NT2/D1 (cell line): Measurements from ENCODE around the gene ALDH3B2.

Experiments
- DNase-seq: peaks from one replicate; pipeline ENCODE4 v3.0.0-alpha.2; 2011; ENCODE audit warnings: low read depth, low spot score
- H3K27me3 ChIP-seq: 2 replicates; pipeline ENCODE4 v1.6.0; 2011; ENCODE audit warnings: mild to moderate bottlenecking; ENCODE audit not compliant: insufficient read length, insufficient read depth
- H3K36me3 ChIP-seq: 2 replicates; pipeline ENCODE4 v1.6.1; 2011; ENCODE audit warnings: mild to moderate bottlenecking, low read length, mixed read lengths; ENCODE audit not compliant: insufficient read depth, insufficient read length
- H3K4me1 ChIP-seq: 2 replicates; pipeline ENCODE4 v1.5.1; 2011; ENCODE audit not compliant: insufficient read depth, insufficient read length
- H3K4me3 ChIP-seq: 2 replicates; pipeline ENCODE4 v1.5.1; 2011; ENCODE audit warnings: low read depth; ENCODE audit not compliant: insufficient read length
- H3K9ac ChIP-seq: 2 replicates; pipeline ENCODE4 v1.6.0; 2011; ENCODE audit warnings: low read depth; ENCODE audit not compliant: insufficient read length
- H3K9me3 ChIP-seq: 2 replicates; pipeline ENCODE4 v1.5.1; 2011; ENCODE audit warnings: mild to moderate bottlenecking, low read length; ENCODE audit not compliant: insufficient read depth
- SUZ12 ChIP-seq: IDR thresholded peaks from 2 replicates; pipeline ENCODE4 v1.6.1; 2011; ENCODE audit not compliant: insufficient read length, insufficient read depth; ENCODE audit errors: extremely low read depth
- YY1 ChIP-seq: IDR thresholded peaks from 2 replicates; pipeline ENCODE4 v1.6.1; 2011; ENCODE audit not compliant: insufficient read length, insufficient read depth
- ZNF274 ChIP-seq: IDR thresholded peaks from 2 replicates; pipeline ENCODE4 v1.6.1; 2011; ENCODE audit warnings: mild to moderate bottlenecking, low read depth, low read length

The ALDH3B2 gene

DNA sequence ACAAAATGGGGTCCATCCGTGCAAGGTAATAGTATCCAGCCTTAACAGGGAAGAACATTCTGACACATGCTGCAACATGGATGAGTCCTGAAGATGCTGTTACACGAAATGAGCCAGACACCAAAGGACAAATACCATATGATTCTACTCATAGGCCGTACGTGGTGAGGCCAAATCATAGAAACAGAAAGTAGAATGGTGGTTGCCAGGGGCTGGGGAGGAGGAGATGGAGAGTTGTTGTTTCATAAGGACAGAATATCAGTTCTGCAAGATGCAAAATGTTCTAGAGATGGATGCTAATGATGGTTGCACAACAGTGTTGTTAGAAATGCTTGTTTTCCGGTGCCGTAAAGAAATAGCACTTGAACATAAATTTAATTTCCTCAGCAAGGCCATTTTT lies 37.5 kb downstream of the ALDH3B2 start:
- Histone ChIP-seq H3K36me3 (no peaks in the 10 kb centered on the region), H3K27me3 (peaks cover 31% of the 10 kb centered on the region), H3K9me3 (no peaks in the 10 kb centered on the region; the same call in 1 of the 2 replicates), H3K9ac (no peak overlapping the region), H3K4me3 (no peak overlapping the region), H3K4me1 (peaks cover 15% of the 10 kb centered on the region)
- DNase-seq: no peak
- TF ChIP-seq SUZ12 (no peak), ZNF274 (no peak), YY1 (no peak)

DNA sequence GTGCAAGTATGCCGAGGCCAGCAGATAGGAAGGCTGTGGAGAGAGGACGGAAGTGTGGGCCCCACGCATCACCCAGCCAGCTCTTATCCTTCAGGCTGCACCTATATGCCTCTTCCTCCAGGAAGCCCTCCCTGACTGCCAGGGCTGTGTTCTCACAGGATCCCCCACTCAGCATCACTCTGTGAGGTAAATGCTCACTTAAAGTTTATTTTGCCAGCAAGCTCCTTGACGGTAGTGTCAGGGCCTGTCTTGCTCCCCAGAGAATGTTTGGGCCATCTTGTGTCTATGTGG lies 39.2 kb downstream of the ALDH3B2 start:
- Histone ChIP-seq H3K9ac (no peak overlapping the region), H3K4me1 (peaks cover 25% of the 10 kb centered on the region), H3K36me3 (no peaks in the 10 kb centered on the region), H3K27me3 (peaks cover 13% of the 10 kb centered on the region), H3K9me3 (no peaks in the 10 kb centered on the region; the same call in 1 of the 2 replicates), H3K4me3 (no peak overlapping the region)
- no peak for DNase-seq
- TF ChIP-seq YY1 (no peak), SUZ12 (no peak), ZNF274 (no peak)

DNA sequence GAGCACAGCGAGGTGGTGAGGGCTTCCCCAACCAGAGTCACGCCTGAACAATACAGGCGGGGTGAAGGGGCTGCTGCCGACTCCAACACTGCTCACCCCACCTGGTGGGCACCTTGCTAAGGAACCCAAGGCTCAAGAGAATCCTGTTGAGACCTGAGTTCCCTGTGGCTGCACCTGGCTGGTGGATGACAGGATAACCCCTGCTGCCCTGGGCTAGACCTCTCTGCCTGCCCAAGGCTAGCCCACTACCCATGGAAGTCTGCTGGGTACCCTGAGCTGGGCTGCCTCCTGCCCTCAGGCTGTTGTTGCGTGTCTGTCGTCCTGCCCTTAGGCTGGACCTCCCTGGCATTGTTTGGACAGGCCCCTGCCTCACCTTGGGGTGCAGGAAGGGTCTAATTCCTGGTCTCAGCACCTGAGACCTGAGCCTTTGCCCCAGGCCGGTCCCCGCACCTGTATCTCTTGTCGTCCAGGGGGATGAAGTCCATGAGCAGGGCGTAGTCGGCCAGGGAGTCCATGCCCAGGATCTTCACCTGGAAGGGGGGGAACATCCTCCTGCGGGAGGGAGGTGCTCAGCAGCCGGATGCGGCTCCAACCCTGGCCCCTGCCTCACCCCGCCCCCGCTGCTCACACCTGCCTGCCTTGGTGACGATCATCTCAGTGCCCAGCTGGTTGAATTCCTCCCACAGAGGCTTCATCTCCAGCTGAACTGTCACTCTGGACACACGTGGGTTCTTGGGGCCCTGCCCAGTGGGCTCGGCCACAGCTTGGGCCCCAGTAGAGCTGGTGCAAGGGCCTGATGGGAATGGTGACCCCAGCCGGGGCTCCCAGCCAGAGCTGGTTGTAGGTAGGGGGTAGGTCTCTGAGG lies 39.8 kb downstream of the ALDH3B2 start:
- Histone ChIP-seq H3K9ac (peak overlapping the region; percentile 45), H3K27me3 (peaks cover 8% of the 10 kb centered on the region), H3K36me3 (no peaks in the 10 kb centered on the region), H3K9me3 (no peaks in the 10 kb centered on the region), H3K4me3 (no peak overlapping the region), H3K4me1 (peaks cover 22% of the 10 kb centered on the region)
- TF ChIP-seq YY1: no peak
- TF ChIP-seq SUZ12: no peak
- no peak for TF ChIP-seq ZNF274
- no peak for DNase-seq

DNA sequence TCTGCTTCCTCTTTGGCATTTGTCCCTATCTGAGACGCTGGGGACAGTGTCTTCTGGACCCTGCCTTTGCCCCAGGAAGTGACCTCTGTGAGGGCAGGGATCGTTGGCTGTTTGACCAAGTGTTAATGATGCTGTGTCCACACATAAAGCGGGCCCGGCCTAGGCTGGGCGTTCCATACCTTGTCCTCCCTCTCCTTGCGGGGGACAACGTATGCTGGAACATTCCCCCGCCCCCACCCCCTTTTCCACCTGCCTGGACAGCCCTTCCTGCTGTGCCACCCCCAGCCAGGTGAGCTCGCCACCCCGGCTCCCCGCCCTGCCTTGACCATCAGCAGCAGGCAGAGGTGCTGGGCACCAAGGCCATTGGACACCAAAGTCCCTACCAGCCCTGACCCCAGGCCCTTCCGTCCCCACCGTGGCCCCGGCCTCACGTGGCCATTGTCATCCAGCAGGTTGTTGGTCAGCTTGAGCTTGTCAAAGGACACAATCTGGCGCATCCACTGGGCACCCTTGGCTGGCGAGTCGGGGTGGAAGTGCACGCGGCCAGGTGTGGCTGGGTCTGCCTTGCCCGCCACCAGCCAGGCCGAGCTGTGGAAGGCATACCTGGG lies 40.6 kb downstream of the ALDH3B2 start:
- TF ChIP-seq SUZ12 (no peak), ZNF274 (no peak), YY1 (no peak)
- Histone ChIP-seq H3K9ac (peak overlapping the region; percentile 45), H3K9me3 (no peaks in the 10 kb centered on the region), H3K4me1 (peaks cover 19% of the 10 kb centered on the region), H3K36me3 (no peaks in the 10 kb centered on the region), H3K4me3 (no peak overlapping the region), H3K27me3 (peaks cover under 1% of the 10 kb centered on the region)
- no peak for DNase-seq

DNA sequence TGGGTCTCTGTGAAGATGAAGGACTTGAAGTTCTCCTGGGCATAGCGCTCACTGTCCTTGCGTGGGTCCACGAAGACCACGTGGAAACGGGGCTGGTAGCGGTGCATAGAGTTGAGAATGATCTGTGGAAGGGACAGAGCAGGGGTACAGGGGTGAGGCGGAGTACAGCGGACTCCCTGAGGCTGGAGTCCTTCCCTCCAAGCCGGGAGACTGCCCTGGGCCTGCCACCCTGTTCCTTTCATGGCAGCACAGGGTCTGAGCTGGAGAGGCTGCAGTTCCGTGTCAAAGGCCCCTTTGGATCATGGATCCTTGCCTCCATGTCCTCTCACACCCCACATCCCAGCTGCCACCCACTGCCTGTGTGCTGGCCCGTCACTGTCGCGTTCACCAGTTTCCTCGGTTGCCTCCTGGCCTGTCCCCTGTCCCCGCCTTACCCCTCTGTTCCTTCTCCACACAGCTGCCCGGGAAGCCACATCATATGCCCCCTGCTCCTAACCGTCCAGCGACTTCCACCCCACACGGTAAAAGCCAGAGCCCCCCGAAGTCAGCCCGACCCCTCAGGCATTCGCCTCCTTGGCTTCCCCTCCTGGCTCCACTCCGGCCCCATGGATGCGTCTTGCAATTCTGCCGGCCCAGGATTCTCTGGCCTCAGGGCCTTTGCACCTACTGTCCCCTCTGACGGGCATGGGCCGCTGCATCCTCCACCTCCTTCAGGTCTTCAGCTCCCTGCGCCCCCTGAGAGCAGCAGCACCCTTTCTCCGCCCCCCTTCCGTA lies 41.3 kb downstream of the ALDH3B2 start:
- no peaks in the 10 kb centered on the region for H3K36me3 ChIP-seq
- no peaks in the 10 kb centered on the region for H3K9me3 ChIP-seq
- no peak for DNase-seq
- H3K4me1 ChIP-seq: peaks cover 16% of the 10 kb centered on the region
- H3K4me3 ChIP-seq: no peak overlapping the region
- H3K27me3 ChIP-seq: no peaks in the 10 kb centered on the region
- TF ChIP-seq SUZ12: no peak
- TF ChIP-seq ZNF274: no peak
- TF ChIP-seq YY1: no peak
- no peak overlapping the region for H3K9ac ChIP-seq

DNA sequence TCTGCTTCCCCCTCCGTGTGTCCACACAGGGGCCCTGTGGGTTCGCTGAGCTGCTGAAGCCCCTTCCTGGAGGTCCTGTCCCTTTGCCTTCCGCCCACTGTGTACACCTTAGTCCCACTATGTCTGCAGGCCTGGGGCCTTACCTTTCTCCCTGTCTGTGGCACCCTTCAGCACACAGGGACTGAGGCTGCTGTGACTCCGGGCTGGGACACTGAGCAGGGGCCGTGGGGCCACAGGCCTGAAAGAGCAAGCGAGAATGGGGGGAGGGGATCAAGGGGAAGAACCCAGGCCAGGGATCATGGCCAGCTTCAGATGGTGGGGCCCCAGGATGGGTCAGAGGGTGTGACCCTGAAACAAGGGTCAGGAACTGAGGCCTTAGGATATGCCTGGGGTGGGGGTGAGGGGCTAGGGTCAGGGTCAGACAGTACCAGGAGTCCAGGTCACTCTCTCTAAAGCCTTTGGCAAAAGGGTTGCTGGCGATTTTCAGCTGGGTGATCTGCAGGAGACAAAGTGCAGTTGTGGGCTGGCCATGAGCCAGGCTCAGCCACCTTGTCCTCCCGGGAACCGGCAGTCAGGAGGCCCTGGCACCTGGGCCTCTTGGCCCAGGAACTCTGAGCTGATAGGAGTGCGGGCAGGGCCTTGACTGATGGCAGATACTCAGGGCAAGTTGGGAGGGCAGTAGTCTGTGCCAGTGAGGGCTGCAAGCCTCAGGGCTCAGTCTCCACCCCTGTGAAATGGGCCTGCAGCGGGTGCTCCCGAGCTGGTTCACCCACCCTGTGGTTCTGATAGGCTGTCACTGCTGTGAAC lies 42.0 kb downstream of the ALDH3B2 start:
- TF ChIP-seq SUZ12: no peak
- no peak for TF ChIP-seq YY1
- no peak for TF ChIP-seq ZNF274
- Histone ChIP-seq H3K9ac (peak overlapping the region; percentile 83), H3K4me3 (peak overlapping the region; percentile 53), H3K9me3 (no peaks in the 10 kb centered on the region), H3K36me3 (no peaks in the 10 kb centered on the region), H3K27me3 (no peaks in the 10 kb centered on the region), H3K4me1 (peaks cover 16% of the 10 kb centered on the region)
- no peak for DNase-seq
